ENCODE results near the gene SLC22A6. TPM values are rescaled to one million over a fixed set of nuclear protein-coding genes. Genes with fewer than 3 reads are reported as not detected.

SLC22A6 gene
- polyA plus RNA-seq, 1 donor (not counting 4 experiments of a cell fraction or from before 2014, with no cell fraction given), result not detected

GRCh38 chr11:62996271-62996670, 11.5 kb upstream of the SLC22A6 start:
- Histone ChIP-seq H3K27me3 (ENCODE audit: control insufficient read depth, extremely low read depth, insufficient read depth, low read length) (peaks cover 8% of the 10 kb centered on the region), H3K9me3 (ENCODE audit: control insufficient read depth, low read depth, low read length) (no peaks in the 10 kb centered on the region), H3K4me2 (ENCODE audit: control insufficient read depth, extremely low read depth, insufficient read depth, low read depth, low read length) (no peak overlapping the region), H4K20me1 (ENCODE audit: control insufficient read depth, extremely low read depth, insufficient read depth, low read length) (no peaks in the 10 kb centered on the region), H2AFZ (ENCODE audit: control insufficient read depth, low read length) (no peak overlapping the region), H3K4me1 (ENCODE audit: control insufficient read depth, extremely low read depth, insufficient read depth, low read length) (peaks cover 8% of the 10 kb centered on the region), H3K9me1 (ENCODE audit: control insufficient read depth, extremely low read depth, insufficient read depth, low read length) (no peaks in the 10 kb centered on the region), H3K79me2 (ENCODE audit: control insufficient read depth, insufficient read depth, low read length) (no peaks in the 10 kb centered on the region), H3K36me3 (ENCODE audit: control insufficient read depth in 2 of 2, extremely low read depth in 1 of 2, insufficient read depth in 2 of 2, low read length in 2 of 2) (no peaks in the 10 kb centered on the region), H3K27ac (ENCODE audit: control insufficient read depth, insufficient read depth, low read length) (no peak overlapping the region), H3K4me3 (ENCODE audit: control insufficient read depth in 2 of 3, extremely low read depth in 1 of 3, insufficient read depth in 2 of 3, low read depth in 1 of 3, low read length in 3 of 3) (no peak overlapping the region), H3K9ac (ENCODE audit: control insufficient read depth, extremely low read depth, insufficient read depth, low read length) (no peak overlapping the region)
- DNase-seq (ENCODE audit: low read depth, low spot score) (no peak), FAIRE-seq (no peak)
- no peak for TF ChIP-seq EZH2 (IDR thresholded peaks at IDR 0.05; ENCODE audit: low read length)
- TF ChIP-seq CTCF (optimal IDR thresholded peaks at IDR 0.05 in 1 of 3, IDR thresholded peaks at IDR 0.05 in 1 of 3, conservative IDR thresholded peaks at IDR 0.05 in 1 of 3; ENCODE audit: extremely low read depth in 1 of 3, insufficient read depth in 2 of 3, low read length in 3 of 3), result no peak
- dilution Hi-C loops (cut with MboI; ENCODE audit: extremely low pct_ligation_motif_present, low sequenced_read_pairs), result no loop called here

GRCh38 chr11:62994775-62995174, 10.0 kb upstream of the SLC22A6 start:
- Histone ChIP-seq H4K20me1 (ENCODE audit: control insufficient read depth, extremely low read depth, insufficient read depth, low read length) (no peaks in the 10 kb centered on the region), H3K4me1 (ENCODE audit: control insufficient read depth, extremely low read depth, insufficient read depth, low read length) (peaks cover 7% of the 10 kb centered on the region), H3K9me3 (ENCODE audit: control insufficient read depth, low read depth, low read length) (no peaks in the 10 kb centered on the region), H2AFZ (ENCODE audit: control insufficient read depth, low read length) (no peak overlapping the region), H3K27ac (ENCODE audit: control insufficient read depth, insufficient read depth, low read length) (no peak overlapping the region), H3K9ac (ENCODE audit: control insufficient read depth, extremely low read depth, insufficient read depth, low read length) (no peak overlapping the region), H3K36me3 (ENCODE audit: control insufficient read depth in 2 of 2, extremely low read depth in 1 of 2, insufficient read depth in 2 of 2, low read length in 2 of 2) (no peaks in the 10 kb centered on the region), H3K4me2 (ENCODE audit: control insufficient read depth, extremely low read depth, insufficient read depth, low read depth, low read length) (no peak overlapping the region), H3K9me1 (ENCODE audit: control insufficient read depth, extremely low read depth, insufficient read depth, low read length) (no peaks in the 10 kb centered on the region), H3K4me3 (ENCODE audit: control insufficient read depth in 2 of 3, extremely low read depth in 1 of 3, insufficient read depth in 2 of 3, low read depth in 1 of 3, low read length in 3 of 3) (no peak overlapping the region), H3K79me2 (ENCODE audit: control insufficient read depth, insufficient read depth, low read length) (no peaks in the 10 kb centered on the region), H3K27me3 (ENCODE audit: control insufficient read depth, extremely low read depth, insufficient read depth, low read length) (peaks cover 8% of the 10 kb centered on the region)
- TF ChIP-seq CTCF (optimal IDR thresholded peaks at IDR 0.05 in 1 of 3, IDR thresholded peaks at IDR 0.05 in 1 of 3, conservative IDR thresholded peaks at IDR 0.05 in 1 of 3; ENCODE audit: extremely low read depth in 1 of 3, insufficient read depth in 2 of 3, low read length in 3 of 3) (no peak), EZH2 (IDR thresholded peaks at IDR 0.05; ENCODE audit: low read length) (no peak)
- dilution Hi-C loops (cut with MboI; ENCODE audit: extremely low pct_ligation_motif_present, low sequenced_read_pairs), result no loop called here
- FAIRE-seq (no peak), DNase-seq (ENCODE audit: low read depth, low spot score) (no peak)

Measured in keratinocyte (primary cell).